Endometrial microvascular endothelial cells (primary cell): Measurements from ENCODE around the gene CALN1. TPM values are rescaled to one million over a fixed set of nuclear protein-coding genes. Genes with fewer than 3 reads are reported as not detected.

Source experiments
- in situ Hi-C: cut with HindIII; loops from 2 replicates; pipeline ENCODE4 v1.10.0; 2017; ENCODE audit warnings: low sequenced_read_pairs, low pct_unique_long_range_greater_than_20kb; ENCODE audit errors: inconsistent ontology term
- total RNA-seq: library from RNA; depleted of rRNA; stranded (reverse); fragments of >200 nt; gene quantifications from one replicate; pipeline ENCODE4 v1.2.3, GENCODE V29; 2015; ENCODE audit errors: inconsistent ontology term

The CALN1 gene
- total RNA-seq, 1 donor from 2014 or later = not detected

DNA sequence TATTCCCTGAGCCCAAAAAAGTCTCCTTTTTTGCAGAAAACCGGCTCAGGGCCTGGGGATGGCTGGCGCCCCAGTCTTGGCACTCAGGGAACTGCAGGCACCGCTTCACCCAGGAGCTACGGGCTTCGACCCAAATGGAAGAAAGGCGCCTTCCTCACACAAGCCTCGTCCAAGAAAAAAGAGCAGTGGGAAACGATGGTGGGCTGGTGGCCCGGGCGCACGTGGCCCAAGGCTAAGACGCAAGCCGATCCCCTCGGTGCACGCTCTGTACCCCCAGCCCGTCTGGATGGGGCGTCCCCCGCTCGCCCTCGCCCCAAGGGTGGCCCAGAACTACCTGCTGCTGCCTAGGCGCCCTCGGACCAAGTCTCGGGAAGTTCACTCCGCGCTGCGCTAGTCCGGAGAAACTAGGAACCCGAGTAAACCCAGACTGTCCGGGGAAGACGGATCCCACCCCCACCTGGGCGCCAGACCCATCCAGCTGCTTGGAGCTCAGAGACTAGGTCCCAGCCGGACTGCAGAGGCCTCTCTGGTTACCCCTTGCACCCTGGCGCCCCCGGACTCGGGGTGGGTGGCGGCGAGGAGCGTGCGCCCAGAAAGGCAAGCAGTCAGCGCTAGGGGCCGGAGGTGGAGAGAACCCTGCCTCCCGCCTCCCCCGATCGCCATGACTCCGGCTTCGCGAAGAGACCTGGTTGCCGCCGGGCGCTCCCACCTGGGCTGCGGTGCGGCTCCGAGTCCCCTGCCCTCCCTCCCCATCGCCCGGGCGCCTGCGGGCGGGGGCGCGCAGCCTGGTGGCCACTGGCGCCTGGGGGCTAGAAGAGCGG is 76.4 kb downstream of the CALN1 start:
- in situ Hi-C loops = no loop called here

GRCh38 chr7:72334698-72335097 is 77.4 kb downstream of the CALN1 start:
- in situ Hi-C loops = no loop called here

GRCh38 chr7:72334066-72334465 is 78.1 kb downstream of the CALN1 start:
- in situ Hi-C loops = no loop called here

DNA sequence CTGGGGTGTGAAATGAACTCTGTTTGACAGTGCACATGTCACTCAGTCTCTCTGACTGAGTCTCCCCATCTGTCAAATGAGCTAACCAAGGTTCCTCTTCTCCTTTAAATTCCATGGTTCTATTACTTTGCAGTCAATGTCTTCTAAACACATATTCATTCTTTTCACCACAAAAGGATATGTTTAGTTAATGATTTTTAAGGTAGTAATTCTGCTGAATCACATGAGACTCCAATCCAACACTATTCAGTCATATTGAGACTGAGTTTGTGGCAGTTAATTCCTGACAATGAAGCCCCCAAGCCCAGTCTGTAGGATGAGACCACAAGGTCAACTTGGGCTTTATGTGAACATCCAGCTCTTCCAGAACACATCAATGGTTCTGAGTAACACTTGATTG is 85.3 kb downstream of the CALN1 start:
- in situ Hi-C loops = no loop called here

DNA sequence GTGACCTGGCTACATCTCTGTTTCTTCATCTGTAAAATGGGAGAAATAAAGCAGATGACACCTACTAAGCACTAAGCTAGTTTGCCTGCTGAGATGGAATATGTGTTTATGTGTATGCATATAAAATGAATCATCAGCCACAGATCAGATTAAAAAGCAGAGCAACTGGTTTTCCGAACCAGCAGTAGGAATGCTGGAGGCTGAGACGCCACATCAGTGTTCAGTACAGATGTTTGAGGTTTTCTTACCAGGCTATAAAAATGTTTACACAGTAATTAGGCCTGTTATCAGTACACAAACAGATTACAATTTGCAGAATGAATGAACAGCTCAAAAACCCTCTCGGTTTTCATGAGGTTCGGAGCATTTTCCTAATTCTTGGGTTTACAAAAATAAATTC is 85.8 kb downstream of the CALN1 start:
- in situ Hi-C loops = no loop called here

DNA sequence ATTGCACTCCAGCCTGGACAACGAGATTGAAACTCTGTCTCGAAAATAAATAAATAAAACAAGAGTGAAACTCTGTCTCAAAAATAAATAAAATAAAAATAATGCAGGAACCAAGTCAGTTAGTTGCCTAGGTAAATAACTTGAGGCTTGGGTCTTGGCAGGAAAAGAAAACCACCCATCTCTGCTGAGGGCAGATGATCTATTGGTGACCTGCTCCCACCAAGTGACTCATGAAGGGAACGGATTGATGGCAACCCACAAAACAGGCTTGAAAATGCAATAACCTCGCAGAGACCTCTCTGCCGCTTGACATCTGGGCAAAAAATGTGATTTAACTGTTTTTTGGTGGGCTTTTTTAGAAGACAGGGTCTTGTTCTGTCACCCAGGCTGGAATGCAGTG is 86.6 kb downstream of the CALN1 start:
- in situ Hi-C loops = no loop called here

DNA sequence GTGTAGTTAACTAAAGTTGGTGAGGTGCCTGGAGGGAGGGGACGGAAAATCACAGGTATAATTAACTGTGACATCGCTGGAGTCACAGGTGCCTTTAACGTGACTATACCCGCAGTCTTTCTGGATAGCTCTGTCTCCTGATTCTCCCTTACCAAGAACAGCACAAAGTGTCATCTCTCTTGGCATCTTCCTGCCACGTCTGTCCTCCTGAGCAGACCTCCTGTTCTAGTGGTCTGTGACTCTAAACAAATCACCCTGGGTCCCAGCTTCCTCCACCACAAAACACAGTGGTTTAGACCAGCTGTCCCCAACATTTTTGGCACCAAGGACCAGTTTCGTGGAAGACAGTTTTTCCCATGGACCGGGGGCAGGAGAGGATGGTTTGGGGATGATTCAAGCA is 90.5 kb downstream of the CALN1 start:
- in situ Hi-C loops = no loop called here

GRCh38 chr7:72321081-72321480 is 91.1 kb downstream of the CALN1 start:
- in situ Hi-C loops = no loop called here

GRCh38 chr7:72317341-72317740 is 94.8 kb downstream of the CALN1 start:
- in situ Hi-C loops = no loop called here

DNA sequence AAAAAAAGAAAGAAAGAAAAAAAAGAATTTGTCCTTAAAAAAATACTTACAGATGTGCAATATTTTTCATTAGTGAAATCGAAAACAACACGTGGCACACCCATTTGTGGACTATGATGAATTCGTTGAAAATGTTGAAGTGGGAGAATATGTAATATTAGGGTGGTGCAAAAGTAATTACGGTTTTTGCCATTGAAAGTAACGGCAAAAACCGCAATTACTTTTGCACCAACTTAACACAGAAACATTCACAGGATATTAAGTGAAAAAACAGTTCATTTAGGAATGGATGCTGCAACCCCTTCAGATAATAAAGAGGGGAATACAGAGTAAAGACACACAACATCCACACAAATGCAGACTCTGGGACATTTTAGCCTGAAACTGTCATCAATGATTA is 96.0 kb downstream of the CALN1 start:
- in situ Hi-C loops = no loop called here

DNA sequence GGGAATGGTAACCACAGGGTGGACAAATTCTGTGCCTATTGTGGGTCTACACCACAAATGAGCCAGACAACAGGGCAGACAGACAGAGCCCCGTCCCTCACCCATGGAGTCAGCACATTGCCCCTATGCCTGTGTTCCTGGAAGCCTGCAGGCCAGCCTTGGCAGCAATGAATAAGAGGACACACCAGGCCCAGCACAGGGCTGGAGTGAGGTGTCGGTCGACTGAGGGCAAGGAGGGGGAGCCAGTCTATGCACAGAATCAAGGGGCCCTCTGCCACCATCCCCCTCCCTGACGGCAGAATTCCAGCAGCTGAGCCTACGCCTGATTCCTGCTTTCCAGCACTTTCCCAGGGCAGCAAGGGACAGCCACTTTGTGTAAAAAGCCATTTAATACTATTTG is 98.2 kb downstream of the CALN1 start:
- in situ Hi-C loops = no loop called here

DNA sequence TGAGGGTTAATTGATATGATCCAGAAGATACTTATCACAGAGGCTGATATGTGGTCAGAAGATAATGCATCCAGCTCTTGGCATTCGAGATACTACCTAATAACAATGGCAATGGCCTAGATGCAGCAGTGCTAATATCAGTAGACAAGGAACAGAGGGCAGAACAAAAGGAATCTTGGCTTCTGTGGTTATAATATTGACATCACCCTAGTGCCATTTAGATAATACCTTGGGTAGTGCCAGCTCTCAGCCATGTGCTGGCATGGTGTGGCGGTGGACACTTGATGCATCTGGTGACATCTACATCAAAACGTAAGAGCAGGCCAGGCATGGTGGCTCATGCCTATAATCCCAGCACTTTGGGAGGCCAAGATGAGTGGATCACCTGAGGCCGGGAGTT is 101.8 kb downstream of the CALN1 start:
- in situ Hi-C loops = no loop called here

DNA sequence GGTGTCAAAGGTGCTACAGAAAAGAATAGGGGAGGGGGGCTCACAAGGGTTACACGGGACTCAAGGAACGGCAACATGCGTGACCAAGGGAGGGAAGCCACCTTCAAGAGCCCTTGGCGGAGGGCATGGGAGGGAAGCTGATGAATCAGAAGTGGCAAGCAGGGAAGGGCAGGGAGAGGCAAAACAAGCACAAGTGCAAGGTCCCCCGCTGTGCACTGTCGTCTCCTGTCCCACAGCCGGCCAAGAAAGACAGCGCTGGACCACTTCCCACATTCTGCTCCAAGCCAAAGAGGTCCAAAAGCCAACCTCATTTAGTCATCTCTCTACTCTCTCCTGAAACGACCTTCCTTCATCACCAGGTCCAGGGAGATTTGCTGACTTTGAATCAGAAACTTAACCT is 102.7 kb downstream of the CALN1 start:
- in situ Hi-C loops = no loop called here

- in situ Hi-C loops = no loop called here
Measured at GRCh38 chr7:72308986-72309385, 103.2 kb downstream of the CALN1 start.

GRCh38 chr7:72307566-72307965 is 104.6 kb downstream of the CALN1 start:
- in situ Hi-C loops = no loop called here

GRCh38 chr7:72298912-72299311 is 113.2 kb downstream of the CALN1 start:
- in situ Hi-C loops = no loop called here

- in situ Hi-C loops = no loop called here
Measured at GRCh38 chr7:72298091-72298490, 114.0 kb downstream of the CALN1 start.

GRCh38 chr7:72297636-72298035 is 114.5 kb downstream of the CALN1 start:
- in situ Hi-C loops = no loop called here

DNA sequence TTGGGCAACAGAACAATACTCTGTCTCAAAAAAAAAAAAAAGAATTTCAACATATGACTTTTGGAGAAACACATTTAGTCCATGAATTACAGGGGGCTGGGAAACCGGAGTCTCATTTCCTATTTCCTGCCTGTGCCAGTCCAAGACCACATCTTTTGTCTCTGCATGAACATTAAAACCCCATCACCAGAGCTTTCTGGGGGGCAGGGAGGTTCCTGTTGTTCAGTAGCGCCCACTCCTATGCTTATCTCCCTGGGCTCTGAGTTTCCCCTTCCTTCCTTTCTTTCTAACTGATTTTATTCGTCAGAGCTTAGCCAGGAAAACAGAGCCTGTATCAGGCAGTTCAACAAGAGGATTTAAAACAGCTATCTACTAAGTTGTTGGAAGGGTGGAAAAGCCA is 119.3 kb downstream of the CALN1 start:
- in situ Hi-C loops = no loop called here

GRCh38 chr7:72292118-72292517 is 120.0 kb downstream of the CALN1 start:
- in situ Hi-C loops = no loop called here

- in situ Hi-C loops = no loop called here
Measured at GRCh38 chr7:72286519-72286918, 125.6 kb downstream of the CALN1 start.
